Globus pallidus (tissue), 1 donor: Measurements from ENCODE around the gene ZNF749.

Experiments used
- DNase-seq: peaks from one replicate; pipeline ENCODE4 v3.0.0-alpha.2; 2015; ENCODE audit warnings: low spot score

The ZNF749 gene

GRCh38 chr19:57435062-57435978 lies at the start of gene ZNF749:
Gene ZNF749 (plus strand): TSS chr19:57435325. CDS start chr19:57435579, 254 bp downstream.
- peak; percentile 97 for DNase-seq

- DNase-seq: no peak
Observed at GRCh38 chr19:57389194-57389729, 45.9 kb upstream of the ZNF749 start.

GRCh38 chr19:57389730-57390598 lies 45.2 kb upstream of the ZNF749 start, which contains the start of gene ZNF548:
Gene ZNF548 (plus strand): TSS chr19:57389854. CDS start chr19:57390100, 246 bp downstream.
- peak; percentile 98 for DNase-seq

- no peak for DNase-seq
Observed at GRCh38 chr19:57395710-57396109, 39.4 kb upstream of the ZNF749 start.

- DNase-seq: no peak
Observed at GRCh38 chr19:57398868-57399267, 36.3 kb upstream of the ZNF749 start.

GRCh38 chr19:57403737-57404563 lies 31.2 kb upstream of the ZNF749 start:
- DNase-seq: no peak

GRCh38 chr19:57406516-57407123 lies 28.5 kb upstream of the ZNF749 start:
- DNase-seq: peak; percentile 13

- peak; percentile 95 for DNase-seq
Observed at GRCh38 chr19:57410877-57411671, 24.1 kb upstream of the ZNF749 start, which contains the start of gene ZNF17. Gene ZNF17 (plus strand): TSS chr19:57411161. CDS start chr19:57413616, 2,455 bp downstream.

- no peak for DNase-seq
Observed at GRCh38 chr19:57419439-57419838, 15.7 kb upstream of the ZNF749 start.

GRCh38 chr19:57421037-57421436 lies 14.1 kb upstream of the ZNF749 start:
- no peak for DNase-seq

- DNase-seq: no peak
Observed at GRCh38 chr19:57434386-57435061, 601 bp upstream of the ZNF749 start.

- DNase-seq: no peak
Observed at GRCh38 chr19:57436417-57436816, 1.3 kb downstream of the ZNF749 start.

- DNase-seq: no peak
Observed at GRCh38 chr19:57437931-57438330, 2.8 kb downstream of the ZNF749 start.

GRCh38 chr19:57438925-57439324 lies 3.8 kb downstream of the ZNF749 start:
- no peak for DNase-seq

GRCh38 chr19:57441979-57442752 lies 7.0 kb downstream of the ZNF749 start:
- DNase-seq: no peak

GRCh38 chr19:57443121-57443696 lies 8.1 kb downstream of the ZNF749 start:
- DNase-seq: no peak

- DNase-seq: no peak
Observed at GRCh38 chr19:57452307-57452706, 17.2 kb downstream of the ZNF749 start.

GRCh38 chr19:57465680-57466381 lies 30.7 kb downstream of the ZNF749 start:
- DNase-seq: no peak
